ENCODE measurements around the gene ANKMY1.

ANKMY1 gene

DNA sequence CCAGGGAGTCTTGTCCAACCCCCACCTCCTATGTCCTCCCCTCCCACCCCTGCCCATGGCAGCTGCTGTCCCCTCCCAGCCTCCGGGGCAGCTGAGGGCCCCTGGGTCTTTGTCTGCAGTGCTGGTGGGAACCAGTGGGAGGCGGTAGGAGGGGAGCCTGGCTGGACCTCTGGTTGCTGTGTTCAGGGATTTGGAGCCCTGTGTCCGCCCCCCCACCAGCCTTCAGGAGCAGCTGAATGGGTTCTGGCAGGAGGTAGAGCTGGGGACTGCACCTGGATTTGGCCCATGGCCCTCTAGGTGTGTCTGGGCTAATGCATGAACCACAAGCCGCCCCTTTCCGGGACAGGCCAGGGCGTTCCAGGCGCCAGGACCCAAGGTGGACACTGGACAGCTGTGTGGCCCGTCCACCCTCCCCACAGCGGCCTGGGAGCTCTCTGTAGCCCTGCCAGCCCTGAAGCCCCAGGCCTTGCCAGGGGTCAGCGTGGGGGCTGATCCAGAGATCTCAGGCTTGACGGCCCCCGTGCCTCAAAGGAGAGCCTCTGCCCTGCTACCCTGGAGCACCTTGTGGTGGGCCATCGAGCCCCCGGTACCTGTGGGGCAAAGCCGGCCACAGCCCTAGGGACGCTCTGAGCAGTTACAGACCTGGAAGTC, 96.9 kb downstream of the ANKMY1 start:
- Histone ChIP-seq H3K27ac (ENCODE audit: poor library complexity, severe bottlenecking) (no peak overlapping the region), H3K27me3 (ENCODE audit: insufficient read depth, poor library complexity, severe bottlenecking) (no peaks in the 10 kb centered on the region), H3K4me3 (ENCODE audit: severe bottlenecking) (no peak overlapping the region), H3K9me3 (ENCODE audit: severe bottlenecking) (no peaks in the 10 kb centered on the region), H3K4me1 (ENCODE audit: insufficient read depth, poor library complexity, severe bottlenecking) (peaks cover 22% of the 10 kb centered on the region), H3K36me3 (ENCODE audit: low read depth) (peaks cover 46% of the 10 kb centered on the region)
- ATAC-seq (ENCODE audit: low read depth) (no peak), DNase-seq (ENCODE audit: low spot score) (peak; percentile 59)
- TF ChIP-seq, protein P1, sequence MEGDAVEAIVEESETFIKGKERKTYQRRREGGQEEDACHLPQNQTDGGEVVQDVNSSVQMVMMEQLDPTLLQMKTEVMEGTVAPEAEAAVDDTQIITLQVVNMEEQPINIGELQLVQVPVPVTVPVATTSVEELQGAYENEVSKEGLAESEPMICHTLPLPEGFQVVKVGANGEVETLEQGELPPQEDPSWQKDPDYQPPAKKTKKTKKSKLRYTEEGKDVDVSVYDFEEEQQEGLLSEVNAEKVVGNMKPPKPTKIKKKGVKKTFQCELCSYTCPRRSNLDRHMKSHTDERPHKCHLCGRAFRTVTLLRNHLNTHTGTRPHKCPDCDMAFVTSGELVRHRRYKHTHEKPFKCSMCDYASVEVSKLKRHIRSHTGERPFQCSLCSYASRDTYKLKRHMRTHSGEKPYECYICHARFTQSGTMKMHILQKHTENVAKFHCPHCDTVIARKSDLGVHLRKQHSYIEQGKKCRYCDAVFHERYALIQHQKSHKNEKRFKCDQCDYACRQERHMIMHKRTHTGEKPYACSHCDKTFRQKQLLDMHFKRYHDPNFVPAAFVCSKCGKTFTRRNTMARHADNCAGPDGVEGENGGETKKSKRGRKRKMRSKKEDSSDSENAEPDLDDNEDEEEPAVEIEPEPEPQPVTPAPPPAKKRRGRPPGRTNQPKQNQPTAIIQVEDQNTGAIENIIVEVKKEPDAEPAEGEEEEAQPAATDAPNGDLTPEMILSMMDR (IDR thresholded peaks at IDR 0.05; ENCODE audit: poor library complexity, severe bottlenecking) = no peak

DNA sequence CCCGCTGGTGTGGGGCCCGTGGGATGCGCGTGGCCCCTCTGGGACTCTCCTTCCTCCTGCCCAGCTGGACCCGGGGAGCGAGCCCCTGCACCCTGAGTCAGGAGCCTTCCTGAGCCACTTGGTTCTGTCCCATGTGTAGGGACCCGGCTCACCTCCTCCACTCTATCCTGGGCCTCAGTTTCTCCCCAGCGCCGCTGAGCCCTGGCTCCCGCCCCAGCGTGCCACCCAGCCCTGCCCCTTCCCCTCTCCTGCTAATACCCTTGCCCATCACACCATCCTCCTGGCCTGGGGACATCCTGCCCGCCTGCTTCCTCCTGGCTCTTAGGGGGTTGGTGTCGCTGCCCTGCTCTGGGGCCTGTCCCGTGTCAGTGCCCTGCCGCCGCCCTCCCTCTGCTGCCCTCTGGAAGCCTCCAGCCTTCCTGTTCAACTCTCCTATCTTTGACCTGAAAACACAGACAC, 97.5 kb downstream of the ANKMY1 start:
- H3K9me3 ChIP-seq (ENCODE audit: severe bottlenecking) = no peaks in the 10 kb centered on the region
- TF ChIP-seq, protein P1 (IDR thresholded peaks at IDR 0.05; ENCODE audit: poor library complexity, severe bottlenecking) = no peak
- no peak for DNase-seq (ENCODE audit: low spot score)
- H3K4me3 ChIP-seq (ENCODE audit: severe bottlenecking) = no peak overlapping the region
- H3K27ac ChIP-seq (ENCODE audit: poor library complexity, severe bottlenecking) = no peak overlapping the region
- no peak for ATAC-seq (ENCODE audit: low read depth)
- no peaks in the 10 kb centered on the region for H3K27me3 ChIP-seq (ENCODE audit: insufficient read depth, poor library complexity, severe bottlenecking)
- H3K4me1 ChIP-seq (ENCODE audit: insufficient read depth, poor library complexity, severe bottlenecking) = peaks cover 27% of the 10 kb centered on the region
- peaks cover 46% of the 10 kb centered on the region for H3K36me3 ChIP-seq (ENCODE audit: low read depth)

DNA sequence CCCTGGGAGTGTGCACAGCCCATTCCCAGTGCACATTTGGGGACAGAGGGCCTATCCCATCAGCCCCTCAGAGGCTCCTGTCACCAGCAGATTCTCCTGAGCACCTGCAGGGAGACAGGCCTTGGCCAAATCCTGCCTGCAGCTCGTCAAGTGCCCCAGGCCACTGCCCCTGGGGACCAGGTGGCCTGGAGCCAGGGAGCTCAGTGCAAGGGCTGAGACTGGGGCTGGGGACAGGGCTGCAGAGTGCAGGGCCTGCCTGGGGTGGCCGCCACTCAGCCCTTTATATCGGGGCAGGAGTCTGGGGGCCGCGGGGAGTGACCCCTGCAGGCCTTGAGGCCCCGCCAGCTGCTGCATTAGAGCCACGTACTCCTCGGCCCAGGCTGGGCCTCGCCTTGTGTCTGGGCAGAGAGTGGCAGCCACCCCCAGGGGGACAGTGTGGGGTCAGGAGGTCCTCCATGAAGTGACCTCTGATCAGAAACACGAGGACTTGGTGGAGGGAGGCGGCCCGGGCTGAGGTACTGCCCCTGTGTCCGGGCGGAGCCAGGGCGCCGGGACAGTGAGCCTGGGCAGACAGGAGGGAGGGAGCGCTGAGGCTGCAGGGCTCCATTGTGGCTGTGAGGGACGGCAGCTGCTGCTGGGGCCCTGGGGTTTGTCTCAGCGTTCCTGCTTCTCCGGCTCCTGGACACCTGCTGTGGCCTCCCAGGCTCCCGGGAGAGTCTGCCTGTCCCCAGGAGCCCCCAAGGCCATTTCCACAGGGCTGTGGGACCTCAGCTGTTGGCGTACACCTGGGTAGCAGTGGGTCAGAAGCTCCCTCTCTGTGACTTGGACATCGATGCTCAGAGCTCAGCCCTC, 98.2 kb downstream of the ANKMY1 start:
- no peak overlapping the region for H3K27ac ChIP-seq (ENCODE audit: poor library complexity, severe bottlenecking)
- H3K9me3 ChIP-seq (ENCODE audit: severe bottlenecking) = no peaks in the 10 kb centered on the region
- peaks cover 32% of the 10 kb centered on the region for H3K4me1 ChIP-seq (ENCODE audit: insufficient read depth, poor library complexity, severe bottlenecking)
- TF ChIP-seq, protein P1 (IDR thresholded peaks at IDR 0.05; ENCODE audit: poor library complexity, severe bottlenecking) = no peak
- no peaks in the 10 kb centered on the region for H3K27me3 ChIP-seq (ENCODE audit: insufficient read depth, poor library complexity, severe bottlenecking)
- H3K4me3 ChIP-seq (ENCODE audit: severe bottlenecking) = no peak overlapping the region
- no peak for ATAC-seq (ENCODE audit: low read depth)
- peaks cover 43% of the 10 kb centered on the region for H3K36me3 ChIP-seq (ENCODE audit: low read depth)
- peak; percentile 58 for DNase-seq (ENCODE audit: low spot score)

DNA sequence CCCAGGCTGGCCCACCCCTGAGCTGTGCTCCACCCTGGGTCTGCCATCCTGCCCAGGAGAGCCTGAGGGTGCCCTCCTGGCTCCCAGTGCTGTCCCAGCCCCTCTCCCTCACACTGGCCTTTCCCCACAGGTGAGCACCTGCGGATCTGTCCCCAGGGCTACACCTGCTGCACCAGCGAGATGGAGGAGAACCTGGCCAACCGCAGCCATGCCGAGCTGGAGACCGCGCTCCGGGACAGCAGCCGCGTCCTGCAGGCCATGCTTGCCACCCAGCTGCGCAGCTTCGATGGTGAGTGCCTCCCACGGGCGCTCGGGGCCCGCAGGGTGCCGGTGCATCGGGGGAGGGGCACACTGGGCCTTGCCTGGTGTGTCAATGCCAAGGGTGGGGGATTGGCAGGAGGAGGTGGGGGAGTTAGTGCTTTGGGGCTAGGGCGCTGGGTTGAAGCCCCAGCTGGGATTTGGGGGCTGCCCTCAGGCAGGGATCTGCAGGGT, 98.8 kb downstream of the ANKMY1 start:
- Histone ChIP-seq H3K27me3 (ENCODE audit: insufficient read depth, poor library complexity, severe bottlenecking) (no peaks in the 10 kb centered on the region), H3K9me3 (ENCODE audit: severe bottlenecking) (no peaks in the 10 kb centered on the region), H3K36me3 (ENCODE audit: low read depth) (peaks cover 41% of the 10 kb centered on the region), H3K27ac (ENCODE audit: poor library complexity, severe bottlenecking) (peak overlapping the region; percentile 83), H3K4me1 (ENCODE audit: insufficient read depth, poor library complexity, severe bottlenecking) (peaks cover 32% of the 10 kb centered on the region), H3K4me3 (ENCODE audit: severe bottlenecking) (no peak overlapping the region)
- TF ChIP-seq, protein P1 (IDR thresholded peaks at IDR 0.05; ENCODE audit: poor library complexity, severe bottlenecking) = no peak
- ATAC-seq (ENCODE audit: low read depth) (no peak), DNase-seq (ENCODE audit: low spot score) (peak; percentile 62)

Data from RWPE2 (cell line).